ENCODE data around the gene EDA2R.

DNA sequence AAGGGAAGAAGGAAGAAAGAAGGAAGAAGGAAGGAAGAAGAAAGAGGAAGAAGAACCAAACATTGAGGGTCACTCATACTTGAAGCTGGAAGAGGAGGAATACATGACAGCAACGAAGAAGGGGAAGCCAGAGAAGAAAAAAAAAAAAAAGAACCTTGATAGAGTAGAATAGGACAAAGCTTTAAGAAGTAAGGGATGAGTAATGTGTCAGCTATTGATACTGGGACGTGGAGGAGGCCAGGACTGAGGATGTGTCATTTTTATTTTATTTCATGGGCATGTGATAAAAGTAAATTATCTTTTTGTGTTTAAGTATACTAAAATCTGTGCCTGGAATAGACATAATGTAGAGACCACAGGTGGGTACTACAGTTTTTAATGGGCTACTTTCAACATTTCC lies 6.4 kb downstream of the EDA2R start:
- TF ChIP-seq, protein P1, sequence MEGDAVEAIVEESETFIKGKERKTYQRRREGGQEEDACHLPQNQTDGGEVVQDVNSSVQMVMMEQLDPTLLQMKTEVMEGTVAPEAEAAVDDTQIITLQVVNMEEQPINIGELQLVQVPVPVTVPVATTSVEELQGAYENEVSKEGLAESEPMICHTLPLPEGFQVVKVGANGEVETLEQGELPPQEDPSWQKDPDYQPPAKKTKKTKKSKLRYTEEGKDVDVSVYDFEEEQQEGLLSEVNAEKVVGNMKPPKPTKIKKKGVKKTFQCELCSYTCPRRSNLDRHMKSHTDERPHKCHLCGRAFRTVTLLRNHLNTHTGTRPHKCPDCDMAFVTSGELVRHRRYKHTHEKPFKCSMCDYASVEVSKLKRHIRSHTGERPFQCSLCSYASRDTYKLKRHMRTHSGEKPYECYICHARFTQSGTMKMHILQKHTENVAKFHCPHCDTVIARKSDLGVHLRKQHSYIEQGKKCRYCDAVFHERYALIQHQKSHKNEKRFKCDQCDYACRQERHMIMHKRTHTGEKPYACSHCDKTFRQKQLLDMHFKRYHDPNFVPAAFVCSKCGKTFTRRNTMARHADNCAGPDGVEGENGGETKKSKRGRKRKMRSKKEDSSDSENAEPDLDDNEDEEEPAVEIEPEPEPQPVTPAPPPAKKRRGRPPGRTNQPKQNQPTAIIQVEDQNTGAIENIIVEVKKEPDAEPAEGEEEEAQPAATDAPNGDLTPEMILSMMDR (IDR thresholded peaks at IDR 0.05): no peak
- TF ChIP-seq POLR2AphosphoS5 (IDR thresholded peaks at IDR 0.05): no peak

Data from breast epithelium (tissue), 3 donors.